ENCODE measurements around the gene TMEM186.
"Not testable (repeated sequence)": the region's sequence is repeated elsewhere in the genome, so short reads cannot be mapped to it uniquely, and the experiment has no call there.

The TMEM186 gene

DNA sequence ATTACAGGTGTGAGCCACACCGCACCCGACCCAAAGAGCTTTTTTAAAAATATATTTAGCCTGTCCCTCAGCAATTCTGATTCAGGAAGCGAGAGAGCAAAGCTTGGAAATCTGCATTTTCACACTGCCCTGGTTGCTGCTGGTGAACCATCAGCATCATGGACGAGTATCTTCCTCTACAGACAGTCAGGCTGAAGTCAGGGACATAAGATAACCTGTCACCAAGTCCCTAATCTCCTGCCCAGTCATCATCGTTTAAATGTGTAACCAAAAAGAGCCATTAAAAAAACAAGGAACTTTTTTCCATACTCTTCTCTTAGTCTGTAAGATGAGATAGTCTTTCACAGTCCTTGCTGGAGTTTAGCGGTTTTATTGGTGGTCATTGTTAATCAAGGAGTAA, 6.9 kb upstream of the TMEM186 start:
- H3K4me3 ChIP-seq (ENCODE audit: low read length, poor library complexity, severe bottlenecking): no peak overlapping the region
- H3K9me3 ChIP-seq (ENCODE audit: insufficient read depth, low read depth, low read length): no peaks in the 10 kb centered on the region
- H3K36me3 ChIP-seq (ENCODE audit: insufficient read depth, low read length): peaks cover 30% of the 10 kb centered on the region; the same call in 1 of the 2 replicates
- no peak overlapping the region for H2AFZ ChIP-seq (ENCODE audit: low read length)
- H3F3A ChIP-seq (ENCODE audit: low read depth): no peaks in the 10 kb centered on the region
- TF ChIP-seq CTCF (conservative IDR thresholded peaks at IDR 0.05; ENCODE audit: low read length): no peak
- no peak for TF ChIP-seq EZH2phosphoT487 (IDR thresholded peaks at IDR 0.05; ENCODE audit: borderline replicate concordance)
- H4K20me1 ChIP-seq (ENCODE audit: insufficient read depth, low read length, poor library complexity, severe bottlenecking): no peaks in the 10 kb centered on the region
- no peak overlapping the region for H3K4me2 ChIP-seq (ENCODE audit: low read depth, low read length, poor library complexity, severe bottlenecking)
- no peak overlapping the region for H3K9ac ChIP-seq (ENCODE audit: low read depth, low read length, poor library complexity, severe bottlenecking)
- H3K27me3 ChIP-seq (ENCODE audit: insufficient read depth, low read length, poor library complexity, severe bottlenecking): no peaks in the 10 kb centered on the region
- H3K9me2 ChIP-seq (replicated peaks; ENCODE audit: low read depth, low read length): no peaks in the 10 kb centered on the region
- H3K4me1 ChIP-seq (ENCODE audit: insufficient read depth, low read length, poor library complexity, severe bottlenecking): no peaks in the 10 kb centered on the region
- peaks cover 17% of the 10 kb centered on the region for H3K79me2 ChIP-seq (ENCODE audit: insufficient read depth, low read length)

DNA sequence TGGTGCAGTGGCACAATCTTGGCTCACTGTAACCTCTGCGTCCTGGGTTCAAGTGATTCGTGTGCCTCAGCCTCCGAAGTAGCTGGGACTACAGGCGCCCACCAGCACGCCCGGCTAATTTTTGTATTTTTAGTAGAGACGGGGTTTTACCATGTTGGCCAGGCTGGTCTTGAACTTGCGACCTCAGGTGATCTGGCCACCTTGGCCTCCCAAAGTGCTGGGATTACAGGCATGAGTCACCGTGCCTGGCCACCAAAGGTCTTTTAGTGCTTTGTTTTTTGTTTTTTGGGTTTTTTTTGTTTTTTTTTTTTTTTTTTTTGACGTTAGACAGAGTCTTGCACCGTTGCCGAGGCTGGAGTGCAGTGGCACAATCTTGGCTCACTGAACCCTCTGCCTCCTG, 6.3 kb upstream of the TMEM186 start:
- not testable (repeated sequence) for H3K27me3 ChIP-seq (ENCODE audit: insufficient read depth, low read length, poor library complexity, severe bottlenecking); H3K9ac ChIP-seq (ENCODE audit: low read depth, low read length, poor library complexity, severe bottlenecking); H3F3A ChIP-seq (ENCODE audit: low read depth); H4K20me1 ChIP-seq (ENCODE audit: insufficient read depth, low read length, poor library complexity, severe bottlenecking); H3K4me2 ChIP-seq (ENCODE audit: low read depth, low read length, poor library complexity, severe bottlenecking); H2AFZ ChIP-seq (ENCODE audit: low read length); H3K4me3 ChIP-seq (ENCODE audit: low read length, poor library complexity, severe bottlenecking); H3K4me1 ChIP-seq (ENCODE audit: insufficient read depth, low read length, poor library complexity, severe bottlenecking); H3K9me2 ChIP-seq (replicated peaks; ENCODE audit: low read depth, low read length); H3K9me3 ChIP-seq (ENCODE audit: insufficient read depth, low read depth, low read length)
- H3K36me3 ChIP-seq (ENCODE audit: insufficient read depth, low read length): peaks cover 27% of the 10 kb centered on the region; the same call in 1 of the 2 replicates
- peaks cover 23% of the 10 kb centered on the region for H3K79me2 ChIP-seq (ENCODE audit: insufficient read depth, low read length)

- TF ChIP-seq EZH2phosphoT487 (IDR thresholded peaks at IDR 0.05; ENCODE audit: borderline replicate concordance): no peak
- TF ChIP-seq CTCF (conservative IDR thresholded peaks at IDR 0.05; ENCODE audit: low read length): no peak
- Histone ChIP-seq H3K4me1 (ENCODE audit: insufficient read depth, low read length, poor library complexity, severe bottlenecking) (no peaks in the 10 kb centered on the region), H3F3A (ENCODE audit: low read depth) (no peaks in the 10 kb centered on the region), H3K36me3 (ENCODE audit: insufficient read depth, low read length) (peaks cover 15% of the 10 kb centered on the region; the same call in 1 of the 2 replicates), H3K79me2 (ENCODE audit: insufficient read depth, low read length) (peaks cover 41% of the 10 kb centered on the region), H3K9ac (ENCODE audit: low read depth, low read length, poor library complexity, severe bottlenecking) (no peak overlapping the region), H3K4me2 (ENCODE audit: low read depth, low read length, poor library complexity, severe bottlenecking) (no peak overlapping the region), H3K4me3 (ENCODE audit: low read length, poor library complexity, severe bottlenecking) (no peak overlapping the region), H3K9me2 (replicated peaks; ENCODE audit: low read depth, low read length) (no peaks in the 10 kb centered on the region), H2AFZ (ENCODE audit: low read length) (no peak overlapping the region), H4K20me1 (ENCODE audit: insufficient read depth, low read length, poor library complexity, severe bottlenecking) (no peaks in the 10 kb centered on the region), H3K9me3 (ENCODE audit: insufficient read depth, low read depth, low read length) (no peaks in the 10 kb centered on the region), H3K27me3 (ENCODE audit: insufficient read depth, low read length, poor library complexity, severe bottlenecking) (no peaks in the 10 kb centered on the region)
Measured at GRCh38 chr16:8801701-8802100, 4.3 kb upstream of the TMEM186 start.

- Histone ChIP-seq H3K79me2 (ENCODE audit: insufficient read depth, low read length) (peaks cover 51% of the 10 kb centered on the region), H3K4me1 (ENCODE audit: insufficient read depth, low read length, poor library complexity, severe bottlenecking) (peaks cover 6% of the 10 kb centered on the region), H3K9me3 (ENCODE audit: insufficient read depth, low read depth, low read length) (no peaks in the 10 kb centered on the region), H4K20me1 (ENCODE audit: insufficient read depth, low read length, poor library complexity, severe bottlenecking) (no peaks in the 10 kb centered on the region), H3K4me3 (ENCODE audit: low read length, poor library complexity, severe bottlenecking) (peak overlapping the region; percentile 85), H3F3A (ENCODE audit: low read depth) (no peaks in the 10 kb centered on the region), H3K9ac (ENCODE audit: low read depth, low read length, poor library complexity, severe bottlenecking) (peak overlapping the region; percentile 86), H3K4me2 (ENCODE audit: low read depth, low read length, poor library complexity, severe bottlenecking) (peak overlapping the region; percentile 81), H3K36me3 (ENCODE audit: insufficient read depth, low read length) (peaks cover 6% of the 10 kb centered on the region; the same call in 1 of the 2 replicates), H3K27me3 (ENCODE audit: insufficient read depth, low read length, poor library complexity, severe bottlenecking) (no peaks in the 10 kb centered on the region), H3K9me2 (replicated peaks; ENCODE audit: low read depth, low read length) (no peaks in the 10 kb centered on the region), H2AFZ (ENCODE audit: low read length) (no peak overlapping the region)
- no peak for TF ChIP-seq EZH2phosphoT487 (IDR thresholded peaks at IDR 0.05; ENCODE audit: borderline replicate concordance)
- no peak for TF ChIP-seq CTCF (conservative IDR thresholded peaks at IDR 0.05; ENCODE audit: low read length)
Measured at GRCh38 chr16:8798535-8799157, 1.2 kb upstream of the TMEM186 start.

All from Loucy (cell line).